PC-3 (cell line): Measurements from ENCODE around the gene TIMP2. TPM values are rescaled to one million over a fixed set of nuclear protein-coding genes. Genes with fewer than 3 reads are reported as not detected.
A peak's percentile ranks its signal among the peaks of the same experiment; 100 is the strongest.

Source experiments
- ATAC-seq: fragments of 200-7000 bp; cut with Tn5 transposase; 2 replicates; pipeline ENCODE4 v1.9.1; 2020; ENCODE audit warnings: mild to moderate bottlenecking, moderate library complexity
- BruUV-seq: library from RNA; stranded (reverse); fragments of 400-500 nt; replicated peaks from 2 replicates; lab custom pipeline; 2021; lab: Mats Ljungman, UMichigan
- CTCF ChIA-PET: fragments of 300-600 bp; sonication (Branson Sonifier 250); formaldehyde crosslinking; loops from one replicate; lab custom pipeline; 2022; ENCODE audit warnings: antibody characterized with exemption; lab: Charles Lee
- POLR2A ChIA-PET: fragments of 300-600 bp; sonication (Branson Sonifier 250); formaldehyde crosslinking; loops from one replicate; lab custom pipeline; 2022; ENCODE audit warnings: antibody characterized with exemption; ENCODE audit not compliant: unreplicated experiment; lab: Charles Lee
- DNase-seq: peaks from one replicate; pipeline ENCODE4 v3.0.0-alpha.2; 2015
- H2AFZ ChIP-seq: fragments of 300-600 bp; sonication (generic); 2 replicates; pipeline ENCODE4 v1.6.0; 2016; ENCODE audit warnings: antibody characterized with exemption, low read length
- H3F3A ChIP-seq: fragments of 300-600 bp; sonication (generic); one replicate; pipeline ENCODE4 v1.6.0; 2017; ENCODE audit warnings: antibody characterized with exemption, low read length, control low read depth, mild to moderate bottlenecking; ENCODE audit not compliant: unreplicated experiment
- H3K27ac ChIP-seq: fragments of 300-600 bp; sonication (generic); 2 replicates; pipeline ENCODE4 v1.5.1; 2016; ENCODE audit warnings: mild to moderate bottlenecking, low read length
- H3K27me3 ChIP-seq: fragments of 300-600 bp; sonication (generic); 2 replicates; pipeline ENCODE4 v1.6.1; 2016; ENCODE audit warnings: low read length, mixed read lengths
- H3K36me3 ChIP-seq: fragments of 300-600 bp; sonication (generic); 2 replicates; pipeline ENCODE4 v1.6.1; 2016; ENCODE audit warnings: low read depth, mixed run types, low read length, mixed read lengths
- H3K4me1 ChIP-seq: fragments of 300-600 bp; sonication (generic); 2 replicates; pipeline ENCODE4 v1.5.1; 2016; ENCODE audit warnings: low read length; ENCODE audit not compliant: insufficient read depth
- H3K4me2 ChIP-seq: fragments of 300-600 bp; sonication (generic); 2 replicates; pipeline ENCODE4 v1.6.0; 2016; ENCODE audit warnings: low read length
- H3K4me3 ChIP-seq: fragments of 300-600 bp; sonication (generic); 2 replicates; pipeline ENCODE4 v1.5.1; 2016; ENCODE audit warnings: mild to moderate bottlenecking, low read length, mixed read lengths
- H3K79me2 ChIP-seq: fragments of 300-600 bp; sonication (generic); 2 replicates; pipeline ENCODE4 v1.6.1; 2017; ENCODE audit warnings: low read length, mixed read lengths
- H3K9ac ChIP-seq: fragments of 300-600 bp; sonication (generic); 2 replicates; pipeline ENCODE4 v1.6.0; 2016; ENCODE audit warnings: mild to moderate bottlenecking, low read length
- H3K9me2 ChIP-seq: fragments of 300-600 bp; sonication (generic); replicated peaks from 2 replicates; pipeline ENCODE4 v1.6.1; 2016; ENCODE audit warnings: mixed run types, low read length, mixed read lengths
- H3K9me3 ChIP-seq: fragments of 300-600 bp; sonication (generic); 2 replicates; pipeline ENCODE4 v1.6.1; 2016; ENCODE audit warnings: low read length, mixed read lengths
- H4K20me1 ChIP-seq: fragments of 300-600 bp; sonication (generic); 2 replicates; pipeline ENCODE4 v1.6.1; 2016; ENCODE audit warnings: low read length, mixed read lengths
- CTCF ChIP-seq: fragments of 300-600 bp; sonication (generic); conservative IDR thresholded peaks from 2 replicates; pipeline ENCODE4 v1.5.1; 2017; ENCODE audit warnings: antibody characterized with exemption, low read depth, mild to moderate bottlenecking, low read length
- EZH2 ChIP-seq: fragments of 300-600 bp; sonication (generic); IDR thresholded peaks from one replicate; pipeline ENCODE4 v1.6.1; 2017; ENCODE audit warnings: antibody characterized with exemption, mild to moderate bottlenecking, low read length; ENCODE audit not compliant: unreplicated experiment
- EZH2phosphoT487 ChIP-seq: fragments of 300-600 bp; sonication (generic); IDR thresholded peaks from 2 replicates; pipeline ENCODE4 v1.6.1; 2018; ENCODE audit warnings: mild to moderate bottlenecking, antibody characterized with exemption, low read length, borderline replicate concordance
- intact Hi-C: fragments of 100-400 bp; cut with micrococcal nuclease; formaldehyde crosslinking; loops from 2 replicates; pipeline ENCODE4 v1.9.0; 2023
- total RNA-seq: library from RNA; depleted of rRNA; stranded (reverse); fragments of >200 nt; gene quantifications from 2 replicates; pipeline ENCODE4 v1.2.3, GENCODE V29; 2014

TIMP2 gene
- total RNA-seq, 1 experiment from 2014 or later = 60.1 TPM

- H3K9me3 ChIP-seq = no peaks in the 10 kb centered on the region
- CTCF ChIA-PET = interaction anchor here (0.7 kb wide), 1 partner anchor 69 kb away, joined by 3 read pairs; no protein-coding TSS in a partner anchor
- peak overlapping the region; percentile 16 for H3K4me3 ChIP-seq
- ATAC-seq = no peak
- intact Hi-C loops = loop anchor here (5.0 kb wide), 1 partner anchor 37 kb away; no protein-coding TSS in a partner anchor
- POLR2A ChIA-PET = no interaction called here
- no peaks in the 10 kb centered on the region for H3K27me3 ChIP-seq
- no TSS peak for BruUV-seq
- H3K9ac ChIP-seq = peak overlapping the region; percentile 44
- H3K4me2 ChIP-seq = peak overlapping the region; percentile 54
- no peaks in the 10 kb centered on the region for H4K20me1 ChIP-seq
- peak overlapping the region; percentile 89 for H3K27ac ChIP-seq
- H3F3A ChIP-seq = no peaks in the 10 kb centered on the region
- DNase-seq = no peak
- H3K9me2 ChIP-seq = no peaks in the 10 kb centered on the region
- H3K36me3 ChIP-seq = no peaks in the 10 kb centered on the region
- TF ChIP-seq CTCF (no peak), EZH2 (no peak), EZH2phosphoT487 (no peak)
- H2AFZ ChIP-seq = peak overlapping the region; percentile 25
- H3K4me1 ChIP-seq = peaks cover 48% of the 10 kb centered on the region
- no peaks in the 10 kb centered on the region for H3K79me2 ChIP-seq
These were observed 9.7 kb upstream of the TIMP2 start for GRCh38 chr17:78934681-78935418.

DNA sequence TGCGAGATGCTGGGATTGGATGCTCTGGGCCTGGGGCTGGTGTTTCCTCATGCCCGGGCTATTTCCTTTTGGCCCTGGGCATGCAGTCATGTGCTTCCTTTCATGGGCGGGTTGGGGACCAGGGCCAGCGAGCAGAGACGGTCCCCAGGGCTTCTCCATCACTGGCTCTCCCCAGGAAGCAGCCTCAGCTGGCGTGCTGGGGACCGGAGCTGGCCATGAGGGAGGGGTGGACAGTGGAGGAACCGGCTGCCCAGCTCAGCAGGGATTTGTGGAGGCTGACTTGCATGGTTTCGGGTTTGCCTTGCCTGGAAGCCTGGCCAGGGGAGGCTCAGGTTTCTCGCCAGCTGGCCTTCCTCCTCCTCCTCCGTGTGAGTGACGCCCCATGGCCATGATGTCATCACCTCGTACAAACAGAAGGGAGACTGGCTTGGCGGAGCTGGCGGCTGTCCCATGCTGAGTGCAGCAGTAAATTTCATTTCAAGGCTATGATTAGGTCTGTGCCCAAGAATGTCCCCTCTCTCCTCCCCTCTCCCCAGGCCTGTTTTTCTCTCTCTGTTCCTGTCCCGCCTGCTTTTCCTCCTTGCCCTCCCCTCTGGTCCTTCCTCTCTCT is 8.9 kb upstream of the TIMP2 start:
- H3K4me1 ChIP-seq = peaks cover 42% of the 10 kb centered on the region
- intact Hi-C loops = loop anchor here (2.0 to 5.0 kb wide), 2 partner anchors 38 to 93 kb away; partner anchors contain the start of gene USP36

More for the DNA sequence above, 8.9 kb upstream of the TIMP2 start:
- Histone ChIP-seq H3K79me2 (no peaks in the 10 kb centered on the region), H2AFZ (peak overlapping the region; percentile 25), H3K4me3 (peak overlapping the region; percentile 16), H3K36me3 (no peaks in the 10 kb centered on the region), H3K4me2 (peak overlapping the region; percentile 54), H4K20me1 (no peaks in the 10 kb centered on the region), H3F3A (no peaks in the 10 kb centered on the region), H3K9ac (peak overlapping the region; percentile 69), H3K27ac (peak overlapping the region; percentile 89), H3K9me3 (no peaks in the 10 kb centered on the region), H3K27me3 (no peaks in the 10 kb centered on the region), H3K9me2 (no peaks in the 10 kb centered on the region)
- ATAC-seq (peak; percentile 64), DNase-seq (peak; percentile 95)
- BruUV-seq = TSS peak; percentile 59
- ChIA-PET CTCF (interaction anchor here (0.7 kb wide), 1 partner anchor 68 kb away, joined by 3 read pairs; no protein-coding TSS in a partner anchor), POLR2A (no interaction called here)
- no peak for TF ChIP-seq EZH2phosphoT487
- TF ChIP-seq CTCF = no peak
- TF ChIP-seq EZH2 = no peak
